WTC11 (cell line): ENCODE measurements around the gene PSD. TPM values are rescaled to one million over a fixed set of nuclear protein-coding genes. Genes with fewer than 3 reads are reported as not detected.

Experiments used
- ATAC-seq: fragments of 200-7000 bp; cut with Tn5 transposase; 2 replicates; pipeline ENCODE4 v1.10.0; 2021; ENCODE audit warnings: mild to moderate bottlenecking, moderate library complexity
- CTCF ChIA-PET: fragments of 300-600 bp; sonication (Branson Sonifier 250); formaldehyde crosslinking; loops from one replicate; lab custom pipeline; 2021; ENCODE audit warnings: antibody characterized with exemption; lab: Charles Lee
- POLR2A ChIA-PET: fragments of 350-600 bp; sonication (Branson Sonifier 250); formaldehyde crosslinking; loops from one replicate; lab custom pipeline; 2021; ENCODE audit warnings: antibody characterized with exemption; lab: Charles Lee
- DNase-seq: peaks from one replicate; pipeline ENCODE4 v3.0.0; 2021; ENCODE audit warnings: low spot score
- H3K27ac Mint-ChIP-seq: 2 replicates; pipeline ENCODE4 v1.8.0; 2021; ENCODE audit warnings: mixed read lengths
- H3K27me3 Mint-ChIP-seq: 2 replicates; pipeline ENCODE4 v1.8.0; 2021; ENCODE audit warnings: low read depth, mild to moderate bottlenecking, moderate library complexity, mixed read lengths
- H3K36me3 Mint-ChIP-seq: 2 replicates; pipeline ENCODE4 v1.8.0; 2021; ENCODE audit warnings: mixed read lengths
- H3K4me1 Mint-ChIP-seq: 2 replicates; pipeline ENCODE4 v1.8.0; 2022; ENCODE audit warnings: mixed read lengths
- H3K4me3 Mint-ChIP-seq: 2 replicates; pipeline ENCODE4 v1.8.0; 2021; ENCODE audit warnings: mild to moderate bottlenecking, moderate library complexity, mixed read lengths
- H3K9me3 Mint-ChIP-seq: 2 replicates; pipeline ENCODE4 v1.8.0; 2021; ENCODE audit warnings: mixed read lengths
- AR ChIP-seq: fragments of 250-450 bp; sonication (Bioruptor Pico); IDR thresholded peaks from 2 replicates; pipeline ENCODE4 v1.9.0; 2021; ENCODE audit warnings: mild to moderate bottlenecking
- EMX1 ChIP-seq: fragments of 250-450 bp; sonication (Bioruptor Pico); IDR thresholded peaks from 2 replicates; pipeline ENCODE4 v1.8.0; 2021; ENCODE audit warnings: mild to moderate bottlenecking
- FOXJ3 ChIP-seq: sonication (generic); formaldehyde crosslinking; IDR thresholded peaks from 2 replicates; pipeline ENCODE4 v1.9.0; 2021; ENCODE audit warnings: missing genetic modification reagents, mild to moderate bottlenecking, borderline replicate concordance
- FOXP1 ChIP-seq: sonication (generic); formaldehyde crosslinking; IDR thresholded peaks from 2 replicates; pipeline ENCODE4 v1.8.0; 2022; ENCODE audit warnings: missing genetic modification reagents, mild to moderate bottlenecking, moderate library complexity, borderline replicate concordance
- GRHL2 ChIP-seq: fragments of 250-450 bp; sonication (Bioruptor Pico); IDR thresholded peaks from 2 replicates; pipeline ENCODE4 v1.8.0; 2022; ENCODE audit warnings: mild to moderate bottlenecking, moderate library complexity; ENCODE audit not compliant: insufficient replicate concordance, severe bottlenecking
- MLX ChIP-seq: sonication (generic); formaldehyde crosslinking; IDR thresholded peaks from 2 replicates; pipeline ENCODE4 v1.8.1; 2023; ENCODE audit warnings: mild to moderate bottlenecking, missing genetic modification reagents, moderate library complexity
- PRDM15 ChIP-seq: sonication (generic); formaldehyde crosslinking; IDR thresholded peaks from 2 replicates; pipeline ENCODE4 v1.8.0; 2022; ENCODE audit warnings: missing genetic modification reagents
- RELA ChIP-seq: sonication (generic); formaldehyde crosslinking; IDR thresholded peaks from 2 replicates; pipeline ENCODE4 v1.8.1; 2022; ENCODE audit warnings: missing genetic modification reagents, mild to moderate bottlenecking, borderline replicate concordance
- SOX15 ChIP-seq: fragments of 250-450 bp; sonication (Bioruptor Pico); IDR thresholded peaks from 2 replicates; pipeline ENCODE4 v1.9.0; 2021; ENCODE audit warnings: mild to moderate bottlenecking
- ZNF121 ChIP-seq: sonication (generic); formaldehyde crosslinking; IDR thresholded peaks from 2 replicates; pipeline ENCODE4 v1.8.0; 2023; ENCODE audit warnings: missing genetic modification reagents
- ZNF532 ChIP-seq: fragments of 250-450 bp; sonication (Bioruptor Pico); IDR thresholded peaks from 2 replicates; pipeline ENCODE4 v1.9.0; 2021; ENCODE audit warnings: mild to moderate bottlenecking, borderline replicate concordance
- total RNA-seq: library from RNA; stranded (reverse); gene quantifications from 3 replicates; pipeline ENCODE4 v1.2.3, GENCODE V29; 2021
- TF ChIP-seq, protein P1 (sequence below): sonication (generic); formaldehyde crosslinking; IDR thresholded peaks from 2 replicates; pipeline ENCODE4 v1.8.1; 2022; ENCODE audit warnings: mild to moderate bottlenecking, moderate library complexity, missing genetic modification reagents
- TF ChIP-seq, protein P2 (sequence below): sonication (generic); formaldehyde crosslinking; IDR thresholded peaks from 2 replicates; pipeline ENCODE4 v1.8.1; 2022; ENCODE audit warnings: low read depth, missing genetic modification reagents, borderline replicate concordance
- TF ChIP-seq, protein P3 (sequence below): sonication (generic); formaldehyde crosslinking; IDR thresholded peaks from 2 replicates; pipeline ENCODE4 v1.8.0; 2023; ENCODE audit warnings: missing genetic modification reagents

The PSD gene
- total RNA-seq, 1 experiment from 2014 or later: 12.5 TPM

DNA sequence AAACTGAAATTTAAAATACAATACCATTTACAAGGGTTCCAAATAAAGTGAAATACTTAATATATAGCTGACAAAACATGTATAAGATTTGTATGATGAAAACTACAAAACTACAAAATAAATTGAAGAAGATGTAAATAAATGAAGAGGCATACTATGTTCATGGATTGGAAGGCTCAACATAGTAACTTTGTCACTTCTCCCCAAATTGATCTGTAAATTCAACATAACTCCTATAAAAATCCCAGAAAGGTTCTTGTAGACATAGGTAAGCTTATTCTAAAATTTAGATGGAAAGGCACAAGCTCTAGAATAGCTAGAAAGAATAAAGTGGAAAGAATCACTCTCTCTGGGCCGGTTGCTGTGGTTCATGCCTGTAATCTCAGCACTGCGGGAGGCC, 47.3 kb downstream of the PSD start:
- ChIA-PET CTCF (interaction anchor here (1.1 to 1.3 kb wide), 2 partner anchors 13 to 202 kb away, joined by 3 to 4 read pairs; no protein-coding TSS in a partner anchor), POLR2A (no interaction called here)
- ATAC-seq (no peak), DNase-seq (no peak)
- Mint-ChIP-seq H3K36me3 (peaks cover 66% of the 10 kb centered on the region), H3K4me1 (no peaks in the 10 kb centered on the region), H3K9me3 (peaks cover 5% of the 10 kb centered on the region), H3K4me3 (no peak overlapping the region), H3K27ac (no peak overlapping the region), H3K27me3 (no peaks in the 10 kb centered on the region)
- TF ChIP-seq EMX1 (CRISPR knock-in tag): no peak
- TF ChIP-seq AR (CRISPR knock-in tag): no peak
- no peak for TF ChIP-seq MLX (CRISPR knock-in tag)
- TF ChIP-seq, protein P1, sequence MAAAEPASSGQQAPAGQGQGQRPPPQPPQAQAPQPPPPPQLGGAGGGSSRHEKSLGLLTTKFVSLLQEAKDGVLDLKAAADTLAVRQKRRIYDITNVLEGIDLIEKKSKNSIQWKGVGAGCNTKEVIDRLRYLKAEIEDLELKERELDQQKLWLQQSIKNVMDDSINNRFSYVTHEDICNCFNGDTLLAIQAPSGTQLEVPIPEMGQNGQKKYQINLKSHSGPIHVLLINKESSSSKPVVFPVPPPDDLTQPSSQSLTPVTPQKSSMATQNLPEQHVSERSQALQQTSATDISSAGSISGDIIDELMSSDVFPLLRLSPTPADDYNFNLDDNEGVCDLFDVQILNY (CRISPR knock-in tag): no peak
- no peak for TF ChIP-seq FOXP1
- no peak for TF ChIP-seq RELA (CRISPR knock-in tag)
- TF ChIP-seq ZNF532 (CRISPR knock-in tag): no peak
- TF ChIP-seq PRDM15 (CRISPR knock-in tag): no peak
- TF ChIP-seq, protein P2, sequence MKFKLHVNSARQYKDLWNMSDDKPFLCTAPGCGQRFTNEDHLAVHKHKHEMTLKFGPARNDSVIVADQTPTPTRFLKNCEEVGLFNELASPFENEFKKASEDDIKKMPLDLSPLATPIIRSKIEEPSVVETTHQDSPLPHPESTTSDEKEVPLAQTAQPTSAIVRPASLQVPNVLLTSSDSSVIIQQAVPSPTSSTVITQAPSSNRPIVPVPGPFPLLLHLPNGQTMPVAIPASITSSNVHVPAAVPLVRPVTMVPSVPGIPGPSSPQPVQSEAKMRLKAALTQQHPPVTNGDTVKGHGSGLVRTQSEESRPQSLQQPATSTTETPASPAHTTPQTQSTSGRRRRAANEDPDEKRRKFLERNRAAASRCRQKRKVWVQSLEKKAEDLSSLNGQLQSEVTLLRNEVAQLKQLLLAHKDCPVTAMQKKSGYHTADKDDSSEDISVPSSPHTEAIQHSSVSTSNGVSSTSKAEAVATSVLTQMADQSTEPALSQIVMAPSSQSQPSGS (CRISPR knock-in tag): no peak
- no peak for TF ChIP-seq GRHL2

DNA sequence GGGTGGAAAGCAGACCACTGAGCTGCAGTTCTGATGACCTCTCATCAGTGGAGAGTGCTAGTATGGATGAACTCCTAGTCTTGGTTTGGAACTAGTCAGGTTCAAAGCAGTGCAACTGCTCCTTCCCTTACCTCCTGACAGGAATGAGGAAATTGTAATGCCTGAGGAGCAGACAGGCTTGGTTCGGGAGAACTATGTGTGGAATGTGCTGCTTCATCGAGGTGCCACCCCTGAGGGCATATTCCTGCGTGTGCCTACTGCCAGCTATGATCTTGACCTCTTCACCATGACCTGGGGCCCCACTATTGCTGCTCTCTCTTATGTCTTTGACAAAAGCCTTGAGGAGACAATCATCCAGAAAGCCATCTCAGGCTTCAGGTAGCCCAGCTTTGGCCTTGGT, 50.5 kb downstream of the PSD start:
- POLR2A ChIA-PET: no interaction called here
- H3K9me3 Mint-ChIP-seq: peaks cover 5% of the 10 kb centered on the region
- TF ChIP-seq, protein P3, sequence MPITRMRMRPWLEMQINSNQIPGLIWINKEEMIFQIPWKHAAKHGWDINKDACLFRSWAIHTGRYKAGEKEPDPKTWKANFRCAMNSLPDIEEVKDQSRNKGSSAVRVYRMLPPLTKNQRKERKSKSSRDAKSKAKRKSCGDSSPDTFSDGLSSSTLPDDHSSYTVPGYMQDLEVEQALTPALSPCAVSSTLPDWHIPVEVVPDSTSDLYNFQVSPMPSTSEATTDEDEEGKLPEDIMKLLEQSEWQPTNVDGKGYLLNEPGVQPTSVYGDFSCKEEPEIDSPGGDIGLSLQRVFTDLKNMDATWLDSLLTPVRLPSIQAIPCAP (CRISPR knock-in tag): no peak
- TF ChIP-seq SOX15 (CRISPR knock-in tag) (no peak), PRDM15 (CRISPR knock-in tag) (no peak), ZNF121 (CRISPR knock-in tag) (no peak), FOXJ3 (CRISPR knock-in tag) (no peak)
- TF ChIP-seq, all 79 proteins: peak for 0
- no peak overlapping the region for H3K4me3 Mint-ChIP-seq
- no peak for ATAC-seq
- DNase-seq: no peak
- no peak overlapping the region for H3K27ac Mint-ChIP-seq
- H3K27me3 Mint-ChIP-seq: no peaks in the 10 kb centered on the region
- no peaks in the 10 kb centered on the region for H3K4me1 Mint-ChIP-seq
- CTCF ChIA-PET: interaction anchor here (1.0 to 1.4 kb wide), 2 partner anchors 16 to 138 kb away, joined by 3 to 4 read pairs; no protein-coding TSS in a partner anchor
- peaks cover 74% of the 10 kb centered on the region for H3K36me3 Mint-ChIP-seq
